Motor neuron (in vitro differentiated cells): ENCODE results near the gene VPS13D. TPM values are rescaled to one million over a fixed set of nuclear protein-coding genes. Genes with fewer than 3 reads are reported as not detected.

Source experiments
- ATAC-seq, 8 experiments: fragments of 200-7000 bp; cut with Tn5 transposase; replicated peaks in 6 of 8; 2 replicates each; pipeline ENCODE4 v1.8.0; 2021; ENCODE audit warnings: mild to moderate bottlenecking in 8 of 8, moderate library complexity in 8 of 8
- H3K27ac ChIP-seq, 2 donors: fragments of 250-450 bp; sonication (Bioruptor Pico); 2 replicates each; pipeline ENCODE4 v1.9.0; 2021; ENCODE audit warnings: antibody characterized with exemption in 2 of 2, mild to moderate bottlenecking in 2 of 2, moderate library complexity in 1 of 2
- H3K4me1 ChIP-seq, 2 donors: fragments of 250-450 bp; sonication (Bioruptor Pico); replicated peaks in 1 of 2; 2 replicates each; pipeline ENCODE4 v1.6.1; 2021; ENCODE audit warnings: antibody characterized with exemption in 2 of 2, mild to moderate bottlenecking in 2 of 2, moderate library complexity in 1 of 2
- H3K4me3 ChIP-seq, 5 donors: fragments of 250-450 bp; sonication (Bioruptor Pico); 2 replicates each; pipeline ENCODE4 v1.9.0; 2021; ENCODE audit warnings: antibody characterized with exemption in 5 of 5, mild to moderate bottlenecking in 5 of 5, moderate library complexity in 4 of 5
- WGBS, 10 experiments: fragments of 450-650 bp; shearing (Covaris generic); methylation state at CpG; one replicate each; pipeline ENCODE4 v1.0.0; 2022; 5-methylcytosine and 5-hydroxymethylcytosine counted together
- in situ Hi-C, 9 experiments: fragments of 400-800 bp; cut with MboI; loops; one replicate each; pipeline ENCODE4 v1.15.0; 2021; ENCODE audit warnings: low sequenced_read_pairs in 9 of 9, low pct_unique_long_range_greater_than_20kb in 2 of 9; ENCODE audit not compliant: unreplicated experiment in 9 of 9
- total RNA-seq, 8 experiments: library from RNA; unstranded; fragments of 300-600 nt; gene quantifications; 2 replicates each; pipeline versions ENCODE4 v1.2.3 to v1.2.4, GENCODE V29; 2022

VPS13D gene
- total RNA-seq, 8 experiments from 2014 or later = 18.7 to 130 (median 34.7) TPM

DNA sequence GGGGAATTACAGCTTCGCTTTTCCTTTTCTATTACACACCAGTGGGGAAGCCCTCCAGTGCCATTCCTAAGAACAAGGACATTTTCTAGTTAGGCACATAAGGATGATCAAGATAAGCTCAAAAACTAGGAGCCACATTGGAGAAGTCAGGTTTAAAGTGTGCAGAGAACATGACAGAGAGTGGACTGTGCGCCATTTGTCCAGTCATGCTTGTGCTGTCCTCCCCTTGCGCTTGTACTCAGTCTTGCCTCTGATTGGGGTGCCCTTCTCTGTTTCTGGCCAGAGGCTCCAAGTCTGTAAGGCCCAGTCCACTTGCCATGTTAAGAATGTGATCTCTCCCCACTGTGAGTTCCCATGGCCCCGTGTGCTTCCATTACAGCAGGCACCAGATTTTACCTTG lies 198.5 kb downstream of the VPS13D start:
- H3K4me3 ChIP-seq = no peak overlapping the region
- peaks cover 21 to 35% of the 10 kb centered on the region in 2 donors for H3K4me1 ChIP-seq
- no peak overlapping the region for H3K27ac ChIP-seq
- no peak for ATAC-seq
- in situ Hi-C loops = no loop called here
- WGBS, 10 experiments = 86 to 100% (median 100%) methylated on average over 1 to 3 of the region's 4 CpGs; no CpG with 5 or more reads in 4 of the 10 experiments

GRCh38 chr1:12430525-12430924 lies 200.7 kb downstream of the VPS13D start:
- H3K4me1 ChIP-seq = peaks cover 32 to 51% of the 10 kb centered on the region in 2 donors
- H3K27ac ChIP-seq = no peak overlapping the region
- no peak overlapping the region for H3K4me3 ChIP-seq
- WGBS, 10 experiments = 63 to 100% (median 74%) methylated on average over 1 to 4 of the region's 4 CpGs; no CpG with 5 or more reads in 4 of the 10 experiments
- in situ Hi-C loops = no loop called here
- ATAC-seq = no peak

DNA sequence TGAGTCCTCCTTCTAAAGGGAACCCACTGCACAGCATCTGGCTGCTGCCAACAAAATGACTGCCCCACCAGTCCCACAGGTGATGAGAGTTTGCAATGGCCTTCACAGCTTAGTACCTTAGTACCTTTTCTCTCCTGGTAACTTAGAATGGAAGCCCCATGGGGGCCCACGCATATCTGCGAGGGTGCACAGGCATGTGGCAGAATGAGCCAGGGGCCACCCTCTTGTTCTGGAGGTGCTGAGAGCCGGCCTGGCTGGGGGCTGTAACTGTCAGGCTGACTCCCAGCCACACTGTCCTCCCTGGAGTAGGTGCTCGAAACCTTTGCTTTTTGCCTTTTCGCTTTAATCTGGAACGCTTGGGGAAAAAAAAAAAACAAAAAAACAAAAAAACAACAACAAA lies 203.1 kb downstream of the VPS13D start:
- H3K27ac ChIP-seq = peak overlapping the region in 1 of 2 donors; percentile 28
- in situ Hi-C loops = no loop called here
- WGBS, 10 experiments = 65 to 100% (median 92%) methylated on average over 1 to 6 of the region's 6 CpGs

DNA sequence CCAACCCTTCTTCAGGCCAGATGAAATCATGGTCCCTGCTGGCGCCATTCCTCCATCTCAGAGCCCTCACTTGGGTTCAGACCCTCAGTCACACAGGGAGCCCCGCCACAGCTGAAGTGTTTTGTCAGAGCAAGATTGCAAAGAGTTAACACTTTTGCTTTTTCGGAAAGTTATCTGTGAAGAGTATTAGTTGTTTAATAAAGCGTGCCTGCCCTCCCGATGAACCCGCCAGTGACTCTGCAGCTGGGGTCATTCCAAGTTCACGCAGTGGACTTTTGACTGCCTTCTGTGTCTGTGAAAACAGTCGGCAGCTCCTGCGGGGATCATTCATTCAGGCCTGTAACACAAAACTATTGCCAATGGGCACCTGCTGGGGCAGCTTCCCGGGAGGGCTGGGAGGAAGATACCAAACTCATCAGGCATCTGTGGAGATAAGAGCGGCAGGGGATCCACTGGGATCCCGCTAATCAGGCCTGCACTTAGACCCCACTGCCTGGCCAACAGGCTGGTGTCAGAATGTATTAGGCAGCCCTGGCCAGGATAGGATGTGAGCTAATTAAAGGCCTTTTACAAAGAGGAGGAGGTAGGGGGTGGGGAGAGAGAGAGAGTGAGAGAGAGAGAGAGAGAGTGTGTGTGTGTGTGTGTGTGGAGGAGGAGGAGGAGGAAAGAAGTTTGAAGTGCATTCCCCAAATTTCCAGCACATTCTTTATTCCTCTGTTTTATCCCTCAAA lies 203.7 kb downstream of the VPS13D start:
- H3K4me1 ChIP-seq = peaks cover 26 to 37% of the 10 kb centered on the region in 2 donors
- in situ Hi-C loops = no loop called here
- H3K27ac ChIP-seq = peak overlapping the region in 1 of 2 donors; percentile 28
- 20 to 100% (median 40%) methylated on average over 1 to 11 of the region's 12 CpGs for WGBS, 10 experiments
- ATAC-seq = peak in 6 of 8 experiments; percentile 51 to 89 (median 74)
- H3K4me3 ChIP-seq = no peak overlapping the region

More for the DNA sequence above, 203.1 kb downstream of the VPS13D start:
- peak in 2 of 8 experiments; percentile 4 to 9 for ATAC-seq
- Histone ChIP-seq H3K4me3 (no peak overlapping the region), H3K4me1 (peaks cover 31 to 41% of the 10 kb centered on the region in 2 donors)

DNA sequence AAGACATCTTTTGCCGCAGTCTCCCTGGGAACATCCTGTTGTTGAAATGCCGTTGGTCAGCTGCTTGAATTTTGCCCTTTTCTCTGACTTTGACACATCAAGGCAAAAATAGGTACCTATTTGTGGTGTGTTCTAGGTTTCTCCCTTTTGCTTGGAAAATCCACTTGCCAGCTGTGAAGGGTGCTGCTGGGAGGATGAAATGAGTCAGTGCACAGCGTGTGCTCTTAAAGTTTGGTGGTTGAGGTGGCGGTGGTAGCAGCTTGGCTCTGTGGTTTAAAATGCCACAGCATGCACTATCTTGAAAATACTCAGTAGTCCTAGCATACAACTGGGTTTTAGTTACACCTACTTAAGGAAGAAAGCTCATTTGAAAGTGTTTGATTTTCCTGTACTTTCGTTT lies 204.3 kb downstream of the VPS13D start:
- in situ Hi-C loops = no loop called here
- no peak overlapping the region for H3K27ac ChIP-seq
- H3K4me1 ChIP-seq = peaks cover 23 to 32% of the 10 kb centered on the region in 2 donors
- ATAC-seq = no peak
- no peak overlapping the region for H3K4me3 ChIP-seq
- 25 to 96% (median 58%) methylated on average over 1 to 5 of the region's 5 CpGs for WGBS, 10 experiments

DNA sequence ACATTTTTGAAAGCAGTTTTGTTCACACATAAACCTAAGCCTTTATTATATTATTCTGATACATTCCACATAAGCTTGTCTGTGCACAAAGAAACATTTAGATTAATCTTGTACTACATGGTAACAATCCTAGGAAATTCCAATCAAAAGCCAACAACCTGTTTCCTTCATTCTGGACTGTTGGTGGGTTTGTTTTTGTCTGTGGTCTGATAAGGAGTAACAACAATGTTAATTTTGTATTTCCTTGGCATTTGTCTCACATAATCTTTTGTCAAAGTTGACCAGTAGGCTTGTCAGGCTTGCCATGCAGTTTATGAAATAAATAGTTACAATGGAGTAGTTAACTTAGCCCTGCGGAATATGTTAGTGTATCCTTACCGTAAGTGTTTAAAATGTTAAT lies 204.9 kb downstream of the VPS13D start:
- Histone ChIP-seq H3K4me1 (peaks cover 24 to 32% of the 10 kb centered on the region in 2 donors), H3K27ac (no peak overlapping the region), H3K4me3 (no peak overlapping the region)
- WGBS, 10 experiments = 82 to 100% (median 100%) methylated on average over 1 to 2 of the region's 2 CpGs
- ATAC-seq = no peak
- in situ Hi-C loops = no loop called here

DNA sequence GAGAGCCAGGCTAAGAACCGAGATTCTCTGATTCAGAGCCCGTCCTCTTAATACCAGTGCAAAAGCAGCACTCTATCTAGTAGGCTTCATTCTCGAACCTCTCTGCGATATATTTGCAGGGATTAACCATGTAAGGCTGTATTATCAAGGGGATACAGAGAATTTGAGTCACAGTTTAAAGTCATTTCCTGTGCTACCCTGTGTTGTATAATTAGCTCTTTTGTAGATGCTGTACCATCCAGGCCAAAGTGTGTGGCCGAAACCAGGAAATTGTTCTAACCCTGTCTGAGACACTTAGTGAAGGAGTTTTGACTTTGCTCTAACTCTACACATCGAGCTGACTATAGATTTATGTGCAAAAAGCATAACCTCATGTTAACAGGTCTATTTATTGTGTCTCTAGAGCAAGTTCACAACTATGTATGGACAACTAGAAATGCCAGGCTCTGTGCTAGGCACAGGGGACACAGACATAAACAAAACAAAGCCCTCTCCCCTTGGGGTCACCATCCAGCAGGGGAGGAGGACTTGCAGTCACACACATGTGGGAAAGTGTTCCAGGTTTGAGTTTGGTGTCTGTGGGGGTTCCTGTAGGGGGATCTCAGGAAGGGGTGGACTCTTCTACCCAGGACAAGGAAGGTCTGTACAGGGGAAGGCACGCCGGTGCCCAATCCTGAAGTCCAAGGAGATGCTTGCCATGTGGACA lies 206.0 kb downstream of the VPS13D start:
- no peak overlapping the region for H3K27ac ChIP-seq
- WGBS, 10 experiments = 33 to 98% (median 90%) methylated on average over 1 to 7 of the region's 8 CpGs; no CpG with 5 or more reads in 2 of the 10 experiments
- H3K4me1 ChIP-seq = peaks cover 24 to 25% of the 10 kb centered on the region in 2 donors
- no peak overlapping the region for H3K4me3 ChIP-seq
- in situ Hi-C loops = no loop called here
- ATAC-seq = no peak

DNA sequence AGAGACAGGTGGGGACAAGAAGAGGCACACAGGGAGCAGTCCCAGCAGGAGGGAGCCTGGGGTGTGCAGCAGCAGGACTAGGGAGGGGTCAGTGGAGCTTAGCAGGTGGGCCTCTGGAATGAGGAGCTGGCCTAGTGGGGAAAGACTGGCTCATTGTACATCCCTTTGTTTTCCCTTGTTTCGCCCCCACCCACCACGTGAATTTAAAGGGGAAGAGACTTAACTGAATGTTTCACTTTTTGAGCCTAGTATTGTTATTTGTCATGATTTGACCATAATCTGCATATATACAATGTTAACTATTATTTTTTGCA lies 206.5 kb downstream of the VPS13D start:
- Histone ChIP-seq H3K4me3 (no peak overlapping the region), H3K27ac (no peak overlapping the region), H3K4me1 (peaks cover 23 to 24% of the 10 kb centered on the region in 2 donors)
- in situ Hi-C loops = no loop called here
- no peak for ATAC-seq
- WGBS, 10 experiments = 63 to 100% (median 83%) methylated on average over 1 to 2 of the region's 2 CpGs; no CpG with 5 or more reads in 5 of the 10 experiments

GRCh38 chr1:12436817-12437599 lies 207.2 kb downstream of the VPS13D start:
- ATAC-seq = peak in 2 of 8 experiments; percentile 62 to 68
- Histone ChIP-seq H3K4me1 (peaks cover 23 to 24% of the 10 kb centered on the region in 2 donors), H3K27ac (no peak overlapping the region), H3K4me3 (no peak overlapping the region)
- 30 to 100% (median 92%) methylated on average over 1 to 12 of the region's 12 CpGs; no CpG with 5 or more reads in 2 of the 10 experiments for WGBS, 10 experiments
- in situ Hi-C loops = no loop called here

- in situ Hi-C loops = no loop called here
- no peak for ATAC-seq
- 40 to 100% (median 100%) methylated on average over 1 to 2 of the region's 2 CpGs; no CpG with 5 or more reads in 1 of the 10 experiments for WGBS, 10 experiments
- no peak overlapping the region for H3K4me3 ChIP-seq
- no peak overlapping the region for H3K27ac ChIP-seq
- H3K4me1 ChIP-seq = peaks cover 23 to 24% of the 10 kb centered on the region in 2 donors
These were observed 207.8 kb downstream of the VPS13D start for GRCh38 chr1:12437629-12438028.

DNA sequence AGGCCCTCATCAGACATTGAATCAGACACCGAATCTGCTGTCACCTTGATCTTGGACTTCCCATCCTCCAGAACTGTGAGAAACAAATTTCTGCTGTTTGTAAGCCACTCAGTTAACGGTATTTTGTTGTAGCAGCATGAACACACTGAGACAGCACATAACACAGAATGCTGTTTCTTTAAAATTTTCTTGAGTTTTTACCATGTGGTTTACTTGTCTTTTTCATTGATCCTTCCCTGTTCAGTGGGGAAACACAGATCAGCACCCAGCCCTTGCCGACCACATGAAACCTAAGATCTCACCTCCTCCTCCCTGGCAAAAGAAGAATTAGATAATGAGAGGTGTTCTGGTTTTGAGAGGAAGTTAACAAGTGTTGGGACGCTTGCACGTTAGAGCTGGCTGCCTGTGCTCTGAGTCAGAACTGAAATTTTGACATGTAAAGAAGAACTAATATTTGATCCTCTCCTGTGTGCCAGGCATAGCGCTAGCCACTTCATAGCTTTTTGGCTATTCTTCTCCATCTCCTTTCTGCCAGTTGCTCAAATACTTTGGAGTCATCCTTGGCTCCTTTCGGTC lies 208.6 kb downstream of the VPS13D start:
- in situ Hi-C loops = no loop called here
- Histone ChIP-seq H3K27ac (no peak overlapping the region), H3K4me3 (no peak overlapping the region), H3K4me1 (peaks cover 15 to 17% of the 10 kb centered on the region in 2 donors)
- WGBS, 10 experiments = 23 to 100% (median 94%) methylated on average over 1 to 7 of the region's 7 CpGs; no CpG with 5 or more reads in 2 of the 10 experiments
- no peak for ATAC-seq

- Histone ChIP-seq H3K4me3 (no peak overlapping the region), H3K4me1 (peaks cover 9 to 10% of the 10 kb centered on the region in 2 donors), H3K27ac (no peak overlapping the region)
- WGBS, 10 experiments = 6 to 87% (median 75%) methylated on average over 1 to 5 of the region's 5 CpGs; no CpG with 5 or more reads in 3 of the 10 experiments
- peak in 1 of 8 experiments; percentile 20 for ATAC-seq
- in situ Hi-C loops = no loop called here
These were observed 209.2 kb downstream of the VPS13D start for GRCh38 chr1:12439073-12439472.
